Panc1 (cell line): ENCODE results near the gene LMF1.

ENCODE experiments used
- POLR2AphosphoS5 ChIP-seq: IDR thresholded peaks from 2 replicates; pipeline ENCODE4 v1.6.1; 2012; ENCODE audit warnings: mild to moderate bottlenecking, low read depth, low read length, moderate library complexity
- TCF7L2 ChIP-seq: IDR thresholded peaks from 2 replicates; pipeline ENCODE4 v1.6.1; 2011; ENCODE audit warnings: mild to moderate bottlenecking, low read depth, low read length, inconsistent platforms
- TF ChIP-seq, protein P1 (sequence below): fragments of 450-650 bp; IDR thresholded peaks from 2 replicates; pipeline ENCODE4 v1.5.1; 2017; ENCODE audit warnings: mild to moderate bottlenecking

DNA sequence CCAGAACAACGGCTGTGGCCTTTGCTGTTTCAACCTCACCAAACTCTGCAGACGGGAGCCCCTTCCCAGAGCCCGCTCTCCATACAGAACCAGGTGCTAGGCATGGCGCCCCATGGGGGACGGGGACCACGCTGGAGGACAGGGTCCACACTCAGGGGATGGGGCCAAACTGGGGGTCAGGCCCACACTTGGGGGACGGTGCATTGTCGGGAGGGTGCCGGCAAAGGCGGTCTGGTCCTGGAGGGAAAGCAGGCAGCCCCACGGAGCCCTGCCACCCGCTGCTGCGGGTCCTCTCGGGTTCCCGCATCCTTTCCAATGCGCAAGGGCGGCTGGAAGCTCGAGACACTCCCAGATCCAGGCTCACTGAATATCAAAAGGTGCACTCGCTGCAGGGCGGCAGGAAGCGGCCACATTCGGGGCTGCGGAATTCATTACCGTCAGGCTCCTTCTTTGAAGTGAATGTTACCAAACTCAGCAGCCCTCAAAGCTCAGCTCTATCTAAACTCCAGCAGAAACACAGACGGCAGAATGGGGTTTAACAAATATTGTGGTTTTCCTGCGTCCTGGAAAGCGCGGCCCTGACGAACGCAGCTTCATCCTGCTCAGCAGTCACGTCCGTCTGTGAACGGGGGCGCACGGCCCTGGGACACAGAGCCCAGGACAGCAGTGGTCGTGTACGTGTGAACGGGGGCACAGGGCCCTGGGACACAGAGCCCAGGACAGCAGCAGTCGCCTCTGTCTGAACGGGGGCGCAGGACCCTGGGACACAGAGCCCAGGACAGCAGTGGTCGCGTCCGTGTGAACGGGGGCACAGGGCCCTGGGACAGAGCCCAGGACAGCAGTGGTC lies 41.3 kb downstream of the LMF1 start:
- TF ChIP-seq, protein P1, sequence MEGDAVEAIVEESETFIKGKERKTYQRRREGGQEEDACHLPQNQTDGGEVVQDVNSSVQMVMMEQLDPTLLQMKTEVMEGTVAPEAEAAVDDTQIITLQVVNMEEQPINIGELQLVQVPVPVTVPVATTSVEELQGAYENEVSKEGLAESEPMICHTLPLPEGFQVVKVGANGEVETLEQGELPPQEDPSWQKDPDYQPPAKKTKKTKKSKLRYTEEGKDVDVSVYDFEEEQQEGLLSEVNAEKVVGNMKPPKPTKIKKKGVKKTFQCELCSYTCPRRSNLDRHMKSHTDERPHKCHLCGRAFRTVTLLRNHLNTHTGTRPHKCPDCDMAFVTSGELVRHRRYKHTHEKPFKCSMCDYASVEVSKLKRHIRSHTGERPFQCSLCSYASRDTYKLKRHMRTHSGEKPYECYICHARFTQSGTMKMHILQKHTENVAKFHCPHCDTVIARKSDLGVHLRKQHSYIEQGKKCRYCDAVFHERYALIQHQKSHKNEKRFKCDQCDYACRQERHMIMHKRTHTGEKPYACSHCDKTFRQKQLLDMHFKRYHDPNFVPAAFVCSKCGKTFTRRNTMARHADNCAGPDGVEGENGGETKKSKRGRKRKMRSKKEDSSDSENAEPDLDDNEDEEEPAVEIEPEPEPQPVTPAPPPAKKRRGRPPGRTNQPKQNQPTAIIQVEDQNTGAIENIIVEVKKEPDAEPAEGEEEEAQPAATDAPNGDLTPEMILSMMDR = no peak
- TF ChIP-seq TCF7L2 (no peak), POLR2AphosphoS5 (no peak)
